IgD-negative memory B cell (primary cell): ENCODE data around the gene TSPAN17. TPM values are rescaled to one million over a fixed set of nuclear protein-coding genes. Genes with fewer than 3 reads are reported as not detected.
"Not testable (repeated sequence)": the region's sequence is repeated elsewhere in the genome, so short reads cannot be mapped to it uniquely, and the experiment has no call there.

Experiments
- H3K27ac Mint-ChIP-seq, 3 donors: one replicate each; pipeline ENCODE4 v1.8.0; 2020 to 2022; ENCODE audit warnings: mild to moderate bottlenecking in 3 of 3, mixed read lengths in 3 of 3, moderate library complexity in 1 of 3
- H3K27me3 Mint-ChIP-seq: one replicate; pipeline ENCODE4 v1.8.0; 2021; ENCODE audit warnings: mixed read lengths
- H3K36me3 Mint-ChIP-seq: one replicate; pipeline ENCODE4 v1.8.0; 2020; ENCODE audit warnings: mild to moderate bottlenecking, mixed read lengths
- H3K4me1 Mint-ChIP-seq, 3 donors: one replicate each; pipeline ENCODE4 v1.8.0; 2020 to 2022; ENCODE audit warnings: mixed read lengths in 3 of 3, mild to moderate bottlenecking in 1 of 3
- H3K4me3 Mint-ChIP-seq, 4 donors: one replicate each; pipeline ENCODE4 v1.8.0; 2020 to 2022; ENCODE audit warnings: mild to moderate bottlenecking in 4 of 4, mixed read lengths in 4 of 4, moderate library complexity in 3 of 4
- H3K9me3 Mint-ChIP-seq, 3 donors: one replicate each; pipeline ENCODE4 v1.8.0; 2020 to 2021; ENCODE audit warnings: mixed read lengths in 3 of 3, mild to moderate bottlenecking in 1 of 3
- polyA plus RNA-seq: library from polyadenylated mRNA; unstranded; fragments of 300-500 nt; fragmentation: Illumina TruSeq; gene quantifications from one replicate; pipeline ENCODE4 v1.2.3, GENCODE V29; 2021

The TSPAN17 gene
- polyA plus RNA-seq: 19.5 TPM

- peak within 1 kb of the TSS in 2 of 3 donors; percentile 29 to 53 for H3K27ac Mint-ChIP-seq
- H3K27me3 Mint-ChIP-seq: peaks cover 2% of the 10 kb centered on the region
- H3K36me3 Mint-ChIP-seq: no peaks in the 10 kb centered on the region
- peaks cover 12 to 20% (median 18%) of the 10 kb centered on the region in 3 donors for H3K4me1 Mint-ChIP-seq
- H3K9me3 Mint-ChIP-seq: no peaks in the 10 kb centered on the region
- H3K4me3 Mint-ChIP-seq: peak within 1 kb of the TSS; percentile 86 to 97 (median 91)
Measured at GRCh38 chr5:176647030-176647842, at the start of gene TSPAN17. Gene TSPAN17, plus strand, starts transcription at chr5:176647484. Its CDS starts 132 bp downstream, at chr5:176647616.

GRCh38 chr5:176599749-176600430, 47.4 kb upstream of the TSPAN17 start:
- H3K36me3 Mint-ChIP-seq, H3K4me3 Mint-ChIP-seq, H3K27ac Mint-ChIP-seq, H3K27me3 Mint-ChIP-seq, H3K4me1 Mint-ChIP-seq, H3K9me3 Mint-ChIP-seq: not testable (repeated sequence)

GRCh38 chr5:176601901-176602482, 45.3 kb upstream of the TSPAN17 start:
- peaks cover 0 to 2% (median 0%) of the 10 kb centered on the region in 3 donors for H3K4me1 Mint-ChIP-seq
- H3K9me3 Mint-ChIP-seq: no peaks in the 10 kb centered on the region
- no peak overlapping the region for H3K27ac Mint-ChIP-seq
- peak overlapping the region in 1 of 4 donors; percentile 24 for H3K4me3 Mint-ChIP-seq
- no peaks in the 10 kb centered on the region for H3K27me3 Mint-ChIP-seq
- peaks cover 4% of the 10 kb centered on the region for H3K36me3 Mint-ChIP-seq

- H3K4me1 Mint-ChIP-seq: peaks cover 0 to 2% (median 0%) of the 10 kb centered on the region in 3 donors
- no peaks in the 10 kb centered on the region for H3K9me3 Mint-ChIP-seq
- H3K4me3 Mint-ChIP-seq: no peak overlapping the region
- no peaks in the 10 kb centered on the region for H3K27me3 Mint-ChIP-seq
- H3K36me3 Mint-ChIP-seq: peaks cover 4% of the 10 kb centered on the region
- no peak overlapping the region for H3K27ac Mint-ChIP-seq
Measured at GRCh38 chr5:176603091-176603490, 44.2 kb upstream of the TSPAN17 start.

- no peaks in the 10 kb centered on the region for H3K9me3 Mint-ChIP-seq
- H3K27me3 Mint-ChIP-seq: no peaks in the 10 kb centered on the region
- H3K4me1 Mint-ChIP-seq: peaks cover 0 to 7% (median 5%) of the 10 kb centered on the region in 3 donors
- H3K27ac Mint-ChIP-seq: no peak overlapping the region
- H3K4me3 Mint-ChIP-seq: peak overlapping the region in 1 of 4 donors; percentile 72
- H3K36me3 Mint-ChIP-seq: no peaks in the 10 kb centered on the region
Measured at GRCh38 chr5:176606032-176606431, 41.3 kb upstream of the TSPAN17 start.

- H3K4me3 Mint-ChIP-seq: peak overlapping the region in 1 of 4 donors; percentile 72
Measured at GRCh38 chr5:176606875-176607274, 40.4 kb upstream of the TSPAN17 start.

GRCh38 chr5:176608142-176608705, 39.1 kb upstream of the TSPAN17 start:
- Mint-ChIP-seq H3K4me3 (peak overlapping the region; percentile 72 to 95 (median 94)), H3K9me3 (peaks cover 0 to 2% (median 0%) of the 10 kb centered on the region in 3 donors), H3K27ac (peak overlapping the region in 1 of 3 donors; percentile 7), H3K27me3 (peaks cover 11% of the 10 kb centered on the region), H3K36me3 (no peaks in the 10 kb centered on the region), H3K4me1 (peaks cover 0 to 7% (median 5%) of the 10 kb centered on the region in 3 donors)

More at GRCh38 chr5:176606875-176607274, 40.4 kb upstream of the TSPAN17 start:
- H3K27ac Mint-ChIP-seq: no peak overlapping the region
- H3K9me3 Mint-ChIP-seq: peaks cover 0 to 2% (median 0%) of the 10 kb centered on the region in 3 donors
- peaks cover 0 to 7% (median 5%) of the 10 kb centered on the region in 3 donors for H3K4me1 Mint-ChIP-seq
- peaks cover 4% of the 10 kb centered on the region for H3K27me3 Mint-ChIP-seq
- no peaks in the 10 kb centered on the region for H3K36me3 Mint-ChIP-seq

- peak overlapping the region; percentile 72 to 95 (median 94) for H3K4me3 Mint-ChIP-seq
- H3K27ac Mint-ChIP-seq: peak overlapping the region; percentile 7 to 57 (median 46)
- H3K27me3 Mint-ChIP-seq: peaks cover 14% of the 10 kb centered on the region
- H3K9me3 Mint-ChIP-seq: peaks cover 0 to 2% (median 0%) of the 10 kb centered on the region in 3 donors
- peaks cover 0 to 7% (median 5%) of the 10 kb centered on the region in 3 donors for H3K4me1 Mint-ChIP-seq
- no peaks in the 10 kb centered on the region for H3K36me3 Mint-ChIP-seq
Measured at GRCh38 chr5:176608937-176609723, 38.2 kb upstream of the TSPAN17 start.

GRCh38 chr5:176609724-176610434, 37.4 kb upstream of the TSPAN17 start, which contains the start of gene GPRIN1:
Gene GPRIN1, minus strand, starts transcription at chr5:176610156. Its CDS starts 10,322 bp downstream, at chr5:176599834.
- H3K27me3 Mint-ChIP-seq: peaks cover 14% of the 10 kb centered on the region
- H3K4me3 Mint-ChIP-seq: peak within 1 kb of the TSS; percentile 83 to 95 (median 94)
- peak within 1 kb of the TSS; percentile 46 to 82 (median 57) for H3K27ac Mint-ChIP-seq
- peaks cover 0 to 2% (median 0%) of the 10 kb centered on the region in 3 donors for H3K9me3 Mint-ChIP-seq
- H3K4me1 Mint-ChIP-seq: peaks cover 0 to 7% (median 5%) of the 10 kb centered on the region in 3 donors
- H3K36me3 Mint-ChIP-seq: no peaks in the 10 kb centered on the region

- peak overlapping the region; percentile 76 to 88 (median 84) for H3K4me3 Mint-ChIP-seq
- H3K4me1 Mint-ChIP-seq: peaks cover 0 to 7% (median 5%) of the 10 kb centered on the region in 3 donors
- H3K27me3 Mint-ChIP-seq: peaks cover 17% of the 10 kb centered on the region
- peaks cover 0 to 2% (median 0%) of the 10 kb centered on the region in 3 donors for H3K9me3 Mint-ChIP-seq
- H3K27ac Mint-ChIP-seq: peak overlapping the region in 1 of 3 donors; percentile 82
- no peaks in the 10 kb centered on the region for H3K36me3 Mint-ChIP-seq
Measured at GRCh38 chr5:176610435-176610773, 36.9 kb upstream of the TSPAN17 start.

- peak overlapping the region in 3 of 4 donors; percentile 9 to 83 (median 33) for H3K4me3 Mint-ChIP-seq
Measured at GRCh38 chr5:176611435-176611834, 35.8 kb upstream of the TSPAN17 start.

GRCh38 chr5:176612008-176612407, 35.3 kb upstream of the TSPAN17 start:
- peaks cover 30% of the 10 kb centered on the region for H3K27me3 Mint-ChIP-seq
- H3K36me3 Mint-ChIP-seq: no peaks in the 10 kb centered on the region
- H3K9me3 Mint-ChIP-seq: peaks cover 0 to 2% (median 0%) of the 10 kb centered on the region in 3 donors
- H3K27ac Mint-ChIP-seq: no peak overlapping the region
- peaks cover 0 to 7% (median 5%) of the 10 kb centered on the region in 3 donors for H3K4me1 Mint-ChIP-seq
- H3K4me3 Mint-ChIP-seq: peak overlapping the region in 2 of 4 donors; percentile 30 to 83

More at GRCh38 chr5:176611435-176611834, 35.8 kb upstream of the TSPAN17 start:
- Mint-ChIP-seq H3K36me3 (no peaks in the 10 kb centered on the region), H3K4me1 (peaks cover 0 to 7% (median 5%) of the 10 kb centered on the region in 3 donors), H3K27me3 (peaks cover 26% of the 10 kb centered on the region), H3K27ac (no peak overlapping the region), H3K9me3 (peaks cover 0 to 2% (median 0%) of the 10 kb centered on the region in 3 donors)

GRCh38 chr5:176612855-176613254, 34.4 kb upstream of the TSPAN17 start:
- Mint-ChIP-seq H3K36me3 (no peaks in the 10 kb centered on the region), H3K27ac (no peak overlapping the region), H3K27me3 (peaks cover 39% of the 10 kb centered on the region), H3K4me1 (peaks cover 0 to 7% (median 5%) of the 10 kb centered on the region in 3 donors), H3K4me3 (peak overlapping the region in 1 of 4 donors; percentile 47), H3K9me3 (peaks cover 0 to 2% (median 0%) of the 10 kb centered on the region in 3 donors)
